ENCODE measurements around the gene EIF3K.

EIF3K gene

DNA sequence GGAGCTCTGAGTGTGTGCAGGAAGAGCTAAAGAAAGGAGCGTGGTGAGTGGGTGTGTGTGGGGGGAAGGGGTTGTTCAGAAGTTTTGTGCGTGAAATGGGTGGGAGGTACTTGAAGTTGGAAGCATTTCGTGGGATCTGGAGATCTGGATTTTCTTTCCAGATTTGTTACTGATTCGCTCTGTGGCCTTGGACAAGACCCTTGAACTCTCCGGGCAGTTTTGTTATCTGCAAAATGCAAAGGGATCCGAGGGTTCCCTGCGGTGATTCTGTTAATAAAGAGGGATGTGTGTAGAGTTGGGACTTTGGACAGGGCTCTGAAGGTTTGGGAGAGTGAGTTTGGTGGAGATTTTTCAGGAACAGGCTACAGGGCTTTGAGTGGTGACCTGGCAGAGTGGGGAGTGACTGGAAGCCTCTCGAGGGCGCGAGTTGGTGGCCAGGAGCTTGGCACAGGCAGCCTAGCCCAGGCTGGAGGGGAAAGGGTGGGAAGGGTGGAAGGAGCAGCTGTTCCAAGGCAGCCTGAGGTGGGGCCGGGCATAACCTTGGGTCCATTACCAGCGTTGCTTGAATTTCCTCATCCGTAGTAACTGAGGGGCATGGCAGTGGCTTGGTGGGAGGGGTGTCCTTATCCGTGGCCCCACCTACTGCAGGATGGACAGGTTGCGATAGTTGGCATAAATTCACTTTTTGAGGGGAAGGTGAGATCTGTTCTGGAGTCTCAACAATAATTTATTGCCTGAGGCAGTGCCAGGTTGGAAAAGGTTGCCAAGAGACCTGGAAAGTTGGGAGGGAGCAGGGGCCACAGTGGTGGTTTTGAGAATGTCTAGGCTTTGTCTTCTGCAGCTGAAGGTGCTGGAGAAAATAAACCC lies 30.6 kb downstream of the EIF3K start:
- no peaks in the 10 kb centered on the region for H3K9me3 ChIP-seq (ENCODE audit: control insufficient read depth in 1 of 2, low read length in 2 of 2)
- no peaks in the 10 kb centered on the region for H3K27me3 ChIP-seq (ENCODE audit: control insufficient read depth in 1 of 2, insufficient read depth in 2 of 2, low read length in 2 of 2)
- peak overlapping the region; percentile 91 to 99 for H3K9ac ChIP-seq (ENCODE audit: low read depth in 1 of 2, low read length in 2 of 2)
- peak overlapping the region; percentile 99 for H3K27ac ChIP-seq (ENCODE audit: low read depth, low read length)
- H3K4me3 ChIP-seq (ENCODE audit: low read depth in 1 of 2, low read length in 2 of 2), result peak overlapping the region; percentile 79 to 97
- H3K4me1 ChIP-seq (ENCODE audit: control insufficient read depth in 1 of 2, insufficient read depth in 2 of 2, low read length in 2 of 2), result peaks cover 40 to 59% of the 10 kb centered on the region in 2 donors
- H3K36me3 ChIP-seq (ENCODE audit: control insufficient read depth in 1 of 2, insufficient read depth in 2 of 2, low read length in 2 of 2), result peaks cover 0 to 1% of the 10 kb centered on the region in 2 donors

GRCh38 chr19:38650172-38650775 lies 31.3 kb downstream of the EIF3K start:
- Histone ChIP-seq H3K36me3 (ENCODE audit: control insufficient read depth in 1 of 2, insufficient read depth in 2 of 2, low read length in 2 of 2) (peaks cover 0 to 4% of the 10 kb centered on the region in 2 donors), H3K9me3 (ENCODE audit: control insufficient read depth in 1 of 2, low read length in 2 of 2) (no peaks in the 10 kb centered on the region), H3K27ac (ENCODE audit: low read depth, low read length) (peak overlapping the region; percentile 99), H3K27me3 (ENCODE audit: control insufficient read depth in 1 of 2, insufficient read depth in 2 of 2, low read length in 2 of 2) (no peaks in the 10 kb centered on the region), H3K4me1 (ENCODE audit: control insufficient read depth in 1 of 2, insufficient read depth in 2 of 2, low read length in 2 of 2) (peaks cover 43 to 63% of the 10 kb centered on the region in 2 donors), H3K4me3 (ENCODE audit: low read depth in 1 of 2, low read length in 2 of 2) (peak overlapping the region; percentile 79 to 97), H3K9ac (ENCODE audit: low read depth in 1 of 2, low read length in 2 of 2) (peak overlapping the region; percentile 91 to 99)

- Histone ChIP-seq H3K4me1 (ENCODE audit: control insufficient read depth in 1 of 2, insufficient read depth in 2 of 2, low read length in 2 of 2) (peaks cover 51 to 71% of the 10 kb centered on the region in 2 donors), H3K27ac (ENCODE audit: low read depth, low read length) (peak overlapping the region; percentile 99), H3K9ac (ENCODE audit: low read depth in 1 of 2, low read length in 2 of 2) (peak overlapping the region; percentile 91 to 99), H3K9me3 (ENCODE audit: control insufficient read depth in 1 of 2, low read length in 2 of 2) (no peaks in the 10 kb centered on the region), H3K4me3 (ENCODE audit: low read depth in 1 of 2, low read length in 2 of 2) (peak overlapping the region; percentile 79 to 97), H3K36me3 (ENCODE audit: control insufficient read depth in 1 of 2, insufficient read depth in 2 of 2, low read length in 2 of 2) (peaks cover 0 to 6% of the 10 kb centered on the region in 2 donors), H3K27me3 (ENCODE audit: control insufficient read depth in 1 of 2, insufficient read depth in 2 of 2, low read length in 2 of 2) (no peaks in the 10 kb centered on the region)
Measured at GRCh38 chr19:38650911-38651584, 32.1 kb downstream of the EIF3K start.

GRCh38 chr19:38653028-38653571 lies 34.1 kb downstream of the EIF3K start:
- H3K36me3 ChIP-seq (ENCODE audit: control insufficient read depth in 1 of 2, insufficient read depth in 2 of 2, low read length in 2 of 2), result peaks cover 7 to 21% of the 10 kb centered on the region in 2 donors
- peak overlapping the region; percentile 80 for H3K27ac ChIP-seq (ENCODE audit: low read depth, low read length)
- peak overlapping the region; percentile 65 to 99 for H3K9ac ChIP-seq (ENCODE audit: low read depth in 1 of 2, low read length in 2 of 2)
- peaks cover 69 to 89% of the 10 kb centered on the region in 2 donors for H3K4me1 ChIP-seq (ENCODE audit: control insufficient read depth in 1 of 2, insufficient read depth in 2 of 2, low read length in 2 of 2)
- no peaks in the 10 kb centered on the region for H3K9me3 ChIP-seq (ENCODE audit: control insufficient read depth in 1 of 2, low read length in 2 of 2)
- H3K27me3 ChIP-seq (ENCODE audit: control insufficient read depth in 1 of 2, insufficient read depth in 2 of 2, low read length in 2 of 2), result no peaks in the 10 kb centered on the region
- peak overlapping the region; percentile 43 to 53 for H3K4me3 ChIP-seq (ENCODE audit: low read depth in 1 of 2, low read length in 2 of 2)

- Histone ChIP-seq H3K27ac (ENCODE audit: low read depth, low read length) (peak overlapping the region; percentile 62), H3K9ac (ENCODE audit: low read depth in 1 of 2, low read length in 2 of 2) (peak overlapping the region; percentile 30 to 57), H3K36me3 (ENCODE audit: control insufficient read depth in 1 of 2, insufficient read depth in 2 of 2, low read length in 2 of 2) (peaks cover 7 to 21% of the 10 kb centered on the region in 2 donors), H3K27me3 (ENCODE audit: control insufficient read depth in 1 of 2, insufficient read depth in 2 of 2, low read length in 2 of 2) (no peaks in the 10 kb centered on the region), H3K4me3 (ENCODE audit: low read depth in 1 of 2, low read length in 2 of 2) (peak overlapping the region in 1 of 2 donors; percentile 10), H3K4me1 (ENCODE audit: control insufficient read depth in 1 of 2, insufficient read depth in 2 of 2, low read length in 2 of 2) (peaks cover 81 to 96% of the 10 kb centered on the region in 2 donors), H3K9me3 (ENCODE audit: control insufficient read depth in 1 of 2, low read length in 2 of 2) (no peaks in the 10 kb centered on the region)
Measured at GRCh38 chr19:38654628-38655055, 35.7 kb downstream of the EIF3K start.

DNA sequence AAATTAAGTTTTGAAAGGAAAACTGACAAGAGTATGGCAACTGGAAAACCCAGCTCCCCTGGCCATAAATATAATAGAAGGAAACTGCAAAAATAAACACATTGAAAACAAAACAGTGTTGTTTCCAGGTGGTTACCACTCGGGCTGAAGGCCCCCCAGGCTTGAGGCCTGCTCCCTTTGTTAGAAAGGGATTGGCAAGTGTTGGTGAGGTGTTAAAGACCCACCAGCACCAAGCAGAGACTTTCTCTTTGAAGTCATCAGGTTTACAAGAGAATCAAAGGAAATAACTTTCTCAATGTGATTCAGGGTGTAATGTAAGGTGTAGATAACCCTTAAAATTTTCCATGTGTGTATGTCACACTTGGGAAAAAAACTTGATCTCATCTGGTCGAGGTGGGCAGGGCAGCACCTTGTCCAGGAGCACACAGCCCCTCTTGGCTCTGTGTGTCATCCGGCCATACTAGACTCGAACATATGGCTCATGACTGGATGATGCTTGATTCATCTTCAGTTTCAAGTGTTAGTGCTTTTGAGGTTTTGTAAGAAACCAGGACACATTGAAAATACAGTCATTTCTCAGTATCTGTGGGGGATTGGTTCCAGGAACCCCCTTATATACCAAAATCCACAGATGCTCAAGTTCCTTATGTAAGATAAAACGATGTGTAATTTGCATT lies 36.3 kb downstream of the EIF3K start:
- Histone ChIP-seq H3K27me3 (ENCODE audit: control insufficient read depth in 1 of 2, insufficient read depth in 2 of 2, low read length in 2 of 2) (no peaks in the 10 kb centered on the region), H3K4me1 (ENCODE audit: control insufficient read depth in 1 of 2, insufficient read depth in 2 of 2, low read length in 2 of 2) (peaks cover 84 to 95% of the 10 kb centered on the region in 2 donors), H3K9me3 (ENCODE audit: control insufficient read depth in 1 of 2, low read length in 2 of 2) (no peaks in the 10 kb centered on the region), H3K27ac (ENCODE audit: low read depth, low read length) (peak overlapping the region; percentile 73), H3K36me3 (ENCODE audit: control insufficient read depth in 1 of 2, insufficient read depth in 2 of 2, low read length in 2 of 2) (peaks cover 7 to 21% of the 10 kb centered on the region in 2 donors), H3K9ac (ENCODE audit: low read depth in 1 of 2, low read length in 2 of 2) (peak overlapping the region; percentile 30 to 57), H3K4me3 (ENCODE audit: low read depth in 1 of 2, low read length in 2 of 2) (peak overlapping the region; percentile 3 to 10)

GRCh38 chr19:38656171-38656981 lies 37.4 kb downstream of the EIF3K start:
- Histone ChIP-seq H3K9me3 (ENCODE audit: control insufficient read depth in 1 of 2, low read length in 2 of 2) (no peaks in the 10 kb centered on the region), H3K9ac (ENCODE audit: low read depth in 1 of 2, low read length in 2 of 2) (peak overlapping the region; percentile 15 to 27), H3K4me1 (ENCODE audit: control insufficient read depth in 1 of 2, insufficient read depth in 2 of 2, low read length in 2 of 2) (peaks cover 88 to 95% of the 10 kb centered on the region in 2 donors), H3K27ac (ENCODE audit: low read depth, low read length) (peak overlapping the region; percentile 54), H3K4me3 (ENCODE audit: low read depth in 1 of 2, low read length in 2 of 2) (no peak overlapping the region), H3K27me3 (ENCODE audit: control insufficient read depth in 1 of 2, insufficient read depth in 2 of 2, low read length in 2 of 2) (no peaks in the 10 kb centered on the region), H3K36me3 (ENCODE audit: control insufficient read depth in 1 of 2, insufficient read depth in 2 of 2, low read length in 2 of 2) (peaks cover 7 to 28% of the 10 kb centered on the region in 2 donors)

GRCh38 chr19:38657633-38658222 lies 38.7 kb downstream of the EIF3K start:
- Histone ChIP-seq H3K9ac (ENCODE audit: low read depth in 1 of 2, low read length in 2 of 2) (peak overlapping the region; percentile 45 to 58), H3K9me3 (ENCODE audit: control insufficient read depth in 1 of 2, low read length in 2 of 2) (no peaks in the 10 kb centered on the region), H3K4me3 (ENCODE audit: low read depth in 1 of 2, low read length in 2 of 2) (peak overlapping the region; percentile 17 to 21), H3K36me3 (ENCODE audit: control insufficient read depth in 1 of 2, insufficient read depth in 2 of 2, low read length in 2 of 2) (peaks cover 7 to 28% of the 10 kb centered on the region in 2 donors), H3K27me3 (ENCODE audit: control insufficient read depth in 1 of 2, insufficient read depth in 2 of 2, low read length in 2 of 2) (no peaks in the 10 kb centered on the region), H3K4me1 (ENCODE audit: control insufficient read depth in 1 of 2, insufficient read depth in 2 of 2, low read length in 2 of 2) (peaks cover 86 to 90% of the 10 kb centered on the region in 2 donors), H3K27ac (ENCODE audit: low read depth, low read length) (peak overlapping the region; percentile 86)
